Activated CD4-positive, alpha-beta T cell treated with anti-CD3 and anti-CD28 coated beads, Interleukin-2, amount 10 ng/mL, durations not matched to agents 7 days and 5 days (primary cell): ENCODE results near the gene EIF1. TPM values are rescaled to one million over a fixed set of nuclear protein-coding genes. Genes with fewer than 3 reads are reported as not detected.

Experiments used
- CTCF ChIA-PET: fragments of 350-600 bp; sonication (Branson Sonifier 250); formaldehyde crosslinking; loops from one replicate; lab custom pipeline; 2021; ENCODE audit warnings: antibody characterized with exemption; lab: Charles Lee
- POLR2A ChIA-PET: fragments of 350-600 bp; sonication (Branson Sonifier 250); formaldehyde crosslinking; loops from one replicate; lab custom pipeline; 2021; ENCODE audit warnings: antibody characterized with exemption; lab: Charles Lee
- DNase-seq: peaks from one replicate; pipeline ENCODE4 v3.0.0-alpha.2; 2020
- H3K27ac Mint-ChIP-seq: one replicate; pipeline ENCODE4 v1.8.0; 2021; ENCODE audit warnings: mild to moderate bottlenecking, moderate library complexity, mixed read lengths
- H3K27me3 Mint-ChIP-seq: one replicate; pipeline ENCODE4 v1.8.0; 2021; ENCODE audit warnings: mixed read lengths
- H3K36me3 Mint-ChIP-seq: one replicate; pipeline ENCODE4 v1.8.0; 2021; ENCODE audit warnings: low read depth, mixed read lengths
- H3K4me1 Mint-ChIP-seq: one replicate; pipeline ENCODE4 v1.8.0; 2021; ENCODE audit warnings: mixed read lengths
- H3K4me3 Mint-ChIP-seq: one replicate; pipeline ENCODE4 v1.8.0; 2021; ENCODE audit warnings: mild to moderate bottlenecking, moderate library complexity, mixed read lengths
- H3K9me3 Mint-ChIP-seq: one replicate; pipeline ENCODE4 v1.8.0; 2021; ENCODE audit warnings: mixed read lengths
- total RNA-seq, 2 experiments: library from RNA; stranded (reverse); gene quantifications; one replicate each; pipeline ENCODE4 v1.2.3, GENCODE V29; 2021

EIF1 gene
- total RNA-seq, 2 experiments from 2014 or later: 605 to 645 TPM

DNA sequence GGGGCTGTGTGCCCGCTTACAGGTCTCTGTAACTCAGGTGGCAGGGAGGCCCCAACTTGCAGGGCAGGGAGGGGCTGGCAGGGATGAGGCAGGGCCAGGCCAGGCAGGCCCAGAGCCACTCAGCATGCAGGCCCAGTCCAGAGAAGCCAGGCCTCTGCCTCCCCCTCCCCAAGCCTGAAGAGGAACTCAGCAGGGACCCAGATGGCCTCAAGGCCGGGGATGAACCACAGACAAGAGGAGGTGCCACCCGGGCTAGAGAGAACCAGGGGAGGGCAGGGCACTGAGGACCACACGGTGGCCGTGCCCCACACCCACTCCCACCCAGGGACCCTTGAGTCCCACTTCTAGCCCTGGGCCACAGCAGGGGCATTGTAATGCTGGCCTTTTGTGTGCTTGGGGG, 29.8 kb upstream of the EIF1 start:
- no peak for DNase-seq
- ChIA-PET POLR2A (no interaction called here), CTCF (interaction anchor here (1.7 kb wide), 1 partner anchor 10 kb away, joined by 7 read pairs; no protein-coding TSS in a partner anchor)
- no peaks in the 10 kb centered on the region for H3K36me3 Mint-ChIP-seq
- no peaks in the 10 kb centered on the region for H3K9me3 Mint-ChIP-seq
- H3K4me1 Mint-ChIP-seq: peaks cover 3% of the 10 kb centered on the region
- no peak overlapping the region for H3K27ac Mint-ChIP-seq
- H3K27me3 Mint-ChIP-seq: peaks cover 5% of the 10 kb centered on the region
- no peak overlapping the region for H3K4me3 Mint-ChIP-seq

DNA sequence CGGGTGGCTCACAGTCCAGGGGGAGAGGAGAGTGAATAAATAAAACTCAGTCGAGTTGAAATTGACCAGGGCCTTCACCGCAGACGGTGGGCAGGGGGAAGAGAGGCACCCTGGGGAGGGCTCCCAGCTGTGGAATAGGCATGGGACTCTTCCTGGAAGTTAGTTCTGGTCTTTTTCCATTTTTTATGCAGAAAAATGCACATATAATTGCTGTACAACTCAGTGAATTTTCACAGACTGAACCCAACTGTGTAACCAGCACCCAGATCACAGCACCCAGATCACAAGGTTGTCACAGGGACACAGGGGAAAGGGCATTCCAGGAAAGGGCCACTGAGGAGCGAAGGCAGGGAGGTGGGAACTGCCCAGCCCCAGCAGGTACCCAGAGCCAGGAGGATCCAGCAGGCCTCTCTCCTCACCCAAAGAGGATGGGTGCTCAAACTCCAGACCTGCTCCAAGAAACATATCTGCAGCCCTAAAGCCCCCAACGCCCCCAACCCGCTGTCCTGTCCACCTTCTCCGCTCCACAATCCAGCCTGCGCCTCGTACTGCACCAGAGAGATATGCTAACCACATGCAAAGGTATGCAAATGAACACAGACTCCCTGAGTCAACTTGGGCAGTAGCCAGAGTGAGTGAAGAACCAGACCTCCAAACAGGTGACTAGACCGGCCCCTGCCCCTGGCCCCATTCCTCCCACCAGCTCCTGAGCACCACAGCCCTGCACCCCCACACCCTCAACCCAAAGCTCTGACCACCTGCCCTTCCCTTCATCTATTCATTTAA, 29.1 kb upstream of the EIF1 start:
- H3K9me3 Mint-ChIP-seq: no peaks in the 10 kb centered on the region
- H3K4me1 Mint-ChIP-seq: peaks cover 3% of the 10 kb centered on the region
- no peak overlapping the region for H3K27ac Mint-ChIP-seq
- H3K27me3 Mint-ChIP-seq: peaks cover 5% of the 10 kb centered on the region
- H3K4me3 Mint-ChIP-seq: no peak overlapping the region
- H3K36me3 Mint-ChIP-seq: no peaks in the 10 kb centered on the region
- ChIA-PET POLR2A (no interaction called here), CTCF (interaction anchor here (0.5 to 9.6 kb wide), 4 partner anchors 9 to 1060 kb away, joined by 3 to 235 read pairs (median 4); no protein-coding TSS in a partner anchor)
- no peak for DNase-seq

GRCh38 chr17:41660221-41660711, 28.4 kb upstream of the EIF1 start:
- H3K4me3 Mint-ChIP-seq: no peak overlapping the region
- no peak for DNase-seq
- H3K27me3 Mint-ChIP-seq: peaks cover 8% of the 10 kb centered on the region
- H3K4me1 Mint-ChIP-seq: peaks cover 6% of the 10 kb centered on the region
- no peaks in the 10 kb centered on the region for H3K36me3 Mint-ChIP-seq
- no peaks in the 10 kb centered on the region for H3K9me3 Mint-ChIP-seq
- ChIA-PET POLR2A (no interaction called here), CTCF (interaction anchor here (0.5 to 9.6 kb wide), 5 partner anchors 10 to 1060 kb away, joined by 3 to 235 read pairs (median 3); no protein-coding TSS in a partner anchor)
- no peak overlapping the region for H3K27ac Mint-ChIP-seq

DNA sequence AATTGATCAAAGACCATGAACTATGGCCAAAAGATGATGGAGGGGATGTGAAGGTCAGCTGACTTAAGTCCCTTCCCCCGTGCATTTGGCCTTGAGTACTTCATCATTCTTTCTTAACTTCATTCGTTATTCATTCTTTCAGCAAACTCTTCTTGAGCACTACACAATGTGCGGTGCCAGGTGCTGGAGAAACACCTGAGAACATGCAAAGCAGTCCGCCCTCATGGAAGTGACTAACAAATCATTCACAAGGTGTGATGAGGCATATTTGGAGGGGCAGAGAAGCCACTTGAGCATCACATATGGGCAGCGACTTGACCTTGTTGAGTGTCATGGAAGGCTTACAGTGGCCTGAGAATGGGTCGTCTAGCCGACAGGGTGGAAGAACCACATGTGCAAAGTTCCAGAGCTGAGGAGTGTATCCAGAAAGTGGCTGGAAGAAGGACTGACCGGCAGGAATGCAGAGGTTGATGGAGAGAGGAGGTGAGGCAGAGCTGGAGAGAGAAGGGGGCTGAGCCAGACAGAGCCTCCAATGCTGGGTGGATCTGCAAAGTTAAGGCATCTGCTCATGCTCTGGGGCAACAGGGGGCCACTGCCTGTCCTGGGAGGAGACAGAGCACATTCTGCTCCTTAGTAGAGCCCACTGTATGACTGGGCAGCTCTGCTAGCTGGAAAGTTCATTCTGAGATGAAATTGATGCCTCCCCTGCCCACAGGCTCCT, 25.1 kb upstream of the EIF1 start:
- CTCF ChIA-PET: interaction anchor here (0.7 to 9.6 kb wide), 21 partner anchors 9 to 867 kb away, joined by 3 to 235 read pairs (median 5); no protein-coding TSS in a partner anchor
- no peak overlapping the region for H3K4me3 Mint-ChIP-seq
- peaks cover 13% of the 10 kb centered on the region for H3K27me3 Mint-ChIP-seq

DNA sequence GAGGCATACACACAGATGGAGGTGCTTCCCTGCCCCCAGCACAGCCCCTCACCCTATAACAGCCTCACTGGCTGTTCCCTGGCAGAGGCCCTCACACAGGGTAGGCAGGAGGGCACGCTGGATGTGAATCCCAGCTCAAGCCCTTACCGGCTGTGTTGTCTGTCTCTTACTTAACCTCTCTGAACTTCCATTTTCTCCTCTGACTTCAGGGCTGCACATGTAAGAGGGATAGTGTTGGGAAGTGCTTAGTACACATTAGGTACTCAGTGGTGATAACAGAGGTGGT, 24.6 kb upstream of the EIF1 start:
- Mint-ChIP-seq H3K27ac (no peak overlapping the region), H3K4me3 (no peak overlapping the region), H3K27me3 (peaks cover 13% of the 10 kb centered on the region), H3K36me3 (no peaks in the 10 kb centered on the region), H3K9me3 (no peaks in the 10 kb centered on the region), H3K4me1 (peaks cover 36% of the 10 kb centered on the region)
- CTCF ChIA-PET: interaction anchor here (0.7 to 9.6 kb wide), 5 partner anchors 13 to 735 kb away, joined by 3 to 235 read pairs (median 50); partner anchors contain the start of gene EIF1
- POLR2A ChIA-PET: no interaction called here
- DNase-seq: no peak

More for the DNA sequence above, 25.1 kb upstream of the EIF1 start:
- POLR2A ChIA-PET: no interaction called here
- Mint-ChIP-seq H3K4me1 (peaks cover 33% of the 10 kb centered on the region), H3K27ac (no peak overlapping the region), H3K36me3 (no peaks in the 10 kb centered on the region), H3K9me3 (no peaks in the 10 kb centered on the region)
- DNase-seq: no peak

GRCh38 chr17:41664587-41665565, 23.8 kb upstream of the EIF1 start:
- ChIA-PET CTCF (interaction anchor here (0.5 to 9.6 kb wide), 23 partner anchors 14 to 1116 kb away, joined by 3 to 235 read pairs (median 4); partner anchors contain the start of gene EIF1), POLR2A (interaction anchor here (1.1 to 1.5 kb wide), 2 partner anchors 14 to 24 kb away, joined by 4 to 10 read pairs; partner anchors contain the start of gene EIF1)
- Mint-ChIP-seq H3K4me3 (peak overlapping the region; percentile 79), H3K27me3 (peaks cover 13% of the 10 kb centered on the region), H3K36me3 (no peaks in the 10 kb centered on the region), H3K4me1 (peaks cover 42% of the 10 kb centered on the region), H3K27ac (peak overlapping the region; percentile 98), H3K9me3 (no peaks in the 10 kb centered on the region)
- no peak for DNase-seq

DNA sequence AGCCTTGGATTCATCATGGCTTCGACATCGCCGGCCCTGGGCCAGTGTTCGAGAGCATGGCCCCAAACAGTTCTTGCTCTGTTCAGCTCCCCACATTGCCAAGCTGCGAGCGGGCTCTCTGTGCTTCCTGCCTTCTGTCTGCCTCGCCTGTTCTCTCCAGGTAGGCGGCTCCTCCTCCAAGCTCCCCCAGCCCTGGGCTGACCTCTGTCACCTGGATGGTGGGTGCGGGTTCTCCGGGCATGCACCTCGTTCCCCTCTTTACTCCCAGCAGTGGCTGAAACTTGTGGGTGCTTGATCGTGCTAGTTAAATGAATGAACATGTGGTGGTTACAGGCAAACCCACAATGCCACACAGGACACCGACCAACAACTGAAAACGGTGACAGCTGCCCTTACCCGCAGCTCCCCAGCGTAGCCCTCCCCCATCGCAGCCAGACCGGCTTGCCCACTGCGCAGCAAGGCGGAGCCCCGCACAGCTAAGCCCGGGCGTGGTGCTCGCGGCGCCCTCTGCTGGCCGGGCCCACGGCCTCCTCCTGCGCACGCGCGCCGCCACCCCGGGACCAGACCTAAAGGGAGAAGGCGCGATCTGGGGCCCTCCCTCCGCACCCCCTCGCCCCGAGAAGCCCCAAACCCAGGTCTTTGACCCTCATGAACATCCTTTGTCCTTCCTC, 23.0 kb upstream of the EIF1 start:
- peak; percentile 86 for DNase-seq
- CTCF ChIA-PET: interaction anchor here (0.5 to 9.6 kb wide), 23 partner anchors 9 to 1117 kb away, joined by 3 to 235 read pairs (median 4); partner anchors contain the start of gene EIF1
- H3K27ac Mint-ChIP-seq: peak overlapping the region; percentile 98
- POLR2A ChIA-PET: interaction anchor here (1.1 to 1.5 kb wide), 2 partner anchors 13 to 23 kb away, joined by 4 to 10 read pairs; partner anchors contain the start of gene EIF1
- peaks cover 42% of the 10 kb centered on the region for H3K4me1 Mint-ChIP-seq
- H3K36me3 Mint-ChIP-seq: no peaks in the 10 kb centered on the region
- peak overlapping the region; percentile 79 for H3K4me3 Mint-ChIP-seq
- peaks cover 13% of the 10 kb centered on the region for H3K27me3 Mint-ChIP-seq
- H3K9me3 Mint-ChIP-seq: no peaks in the 10 kb centered on the region

DNA sequence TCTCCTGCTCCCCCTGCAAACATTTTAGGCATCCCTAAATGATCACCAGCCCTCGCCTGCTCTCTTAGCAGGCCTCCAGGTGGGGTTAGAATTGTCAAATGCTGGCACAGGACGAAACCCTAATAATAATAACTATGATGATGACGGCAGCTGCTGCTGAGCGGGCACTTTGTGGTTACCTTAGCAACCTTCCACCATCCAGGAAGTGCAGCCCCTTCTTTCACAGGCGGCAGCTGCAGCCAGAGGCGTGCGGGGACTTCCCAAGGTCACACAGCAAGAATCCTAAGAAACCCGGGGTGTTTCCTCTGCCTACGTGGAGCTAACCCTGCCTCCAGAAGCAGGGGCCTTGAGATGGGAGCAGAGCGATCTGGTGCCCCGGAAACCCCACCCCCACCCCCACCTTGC, 22.4 kb upstream of the EIF1 start:
- Mint-ChIP-seq H3K27ac (peak overlapping the region; percentile 98), H3K36me3 (no peaks in the 10 kb centered on the region), H3K27me3 (peaks cover 13% of the 10 kb centered on the region), H3K4me3 (peak overlapping the region; percentile 79), H3K9me3 (no peaks in the 10 kb centered on the region), H3K4me1 (peaks cover 43% of the 10 kb centered on the region)
- peak; percentile 52 for DNase-seq
- POLR2A ChIA-PET: interaction anchor here (1.1 to 1.5 kb wide), 2 partner anchors 12 to 23 kb away, joined by 4 to 10 read pairs; partner anchors contain the start of gene EIF1
- CTCF ChIA-PET: interaction anchor here (1.0 to 9.6 kb wide), 17 partner anchors 10 to 1018 kb away, joined by 3 to 235 read pairs (median 4); partner anchors contain the start of gene EIF1

- H3K4me3 Mint-ChIP-seq: peak overlapping the region; percentile 79
- POLR2A ChIA-PET: interaction anchor here (1.1 to 1.5 kb wide), 2 partner anchors 22 to 29 kb away, joined by 3 to 10 read pairs; partner anchors contain the start of gene EIF1
- peak overlapping the region; percentile 98 for H3K27ac Mint-ChIP-seq
- H3K36me3 Mint-ChIP-seq: no peaks in the 10 kb centered on the region
- H3K27me3 Mint-ChIP-seq: peaks cover 13% of the 10 kb centered on the region
- peak; percentile 88 for DNase-seq
- H3K4me1 Mint-ChIP-seq: peaks cover 45% of the 10 kb centered on the region
- H3K9me3 Mint-ChIP-seq: no peaks in the 10 kb centered on the region
- CTCF ChIA-PET: interaction anchor here (0.9 to 9.6 kb wide), 15 partner anchors 14 to 852 kb away, joined by 3 to 235 read pairs (median 4); partner anchors contain the start of gene EIF1
Measured at GRCh38 chr17:41666708-41667279, 21.9 kb upstream of the EIF1 start.

DNA sequence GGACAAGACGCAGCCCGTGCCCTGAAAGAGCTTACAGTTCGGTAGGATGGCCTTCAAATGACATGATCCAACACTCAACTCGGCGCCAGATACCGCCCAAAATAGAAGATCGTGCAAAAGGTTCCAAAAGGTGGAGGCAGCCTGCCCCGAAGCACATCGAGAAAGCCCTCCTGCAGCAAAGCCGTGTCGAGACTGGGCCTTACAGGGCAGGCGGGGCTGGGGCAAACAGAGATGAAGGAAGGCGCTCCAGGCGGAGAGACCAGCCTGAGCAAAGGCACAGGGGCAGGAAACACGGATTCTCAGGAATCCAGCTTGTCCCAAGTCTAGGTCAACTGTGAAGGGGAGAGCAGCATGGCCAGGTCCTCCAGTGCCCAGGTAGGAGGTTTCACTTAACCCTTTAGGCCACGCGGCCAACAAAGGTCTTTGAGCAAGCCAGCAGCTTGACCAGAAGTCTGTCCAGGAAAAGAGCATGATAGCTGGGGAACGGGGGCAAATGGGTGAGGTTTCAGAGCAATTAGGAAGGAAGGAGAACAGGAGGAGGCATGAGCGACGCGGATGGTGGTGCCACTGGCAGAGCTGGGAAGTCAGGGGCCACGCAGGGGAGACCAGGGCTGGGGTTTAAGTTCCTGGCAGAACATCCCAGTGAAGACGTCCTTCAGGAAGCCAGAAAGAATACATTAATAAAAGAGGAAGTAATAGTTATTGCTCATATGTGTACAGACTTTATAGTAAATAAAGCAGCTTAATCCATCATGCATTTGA, 21.2 kb upstream of the EIF1 start:
- ChIA-PET POLR2A (interaction anchor here (1.1 to 1.3 kb wide), 2 partner anchors 22 to 28 kb away, joined by 3 to 4 read pairs; no protein-coding TSS in a partner anchor), CTCF (interaction anchor here (0.5 to 9.6 kb wide), 10 partner anchors 14 to 808 kb away, joined by 3 to 235 read pairs (median 6); partner anchors contain the start of gene EIF1)
- Mint-ChIP-seq H3K9me3 (no peaks in the 10 kb centered on the region), H3K36me3 (no peaks in the 10 kb centered on the region), H3K27me3 (peaks cover 13% of the 10 kb centered on the region), H3K27ac (peak overlapping the region; percentile 98), H3K4me3 (peak overlapping the region; percentile 79), H3K4me1 (peaks cover 48% of the 10 kb centered on the region)
- no peak for DNase-seq
